KG1 (cell line): ENCODE data around the gene ELP6.

ENCODE experiments used
- DNase-seq: peaks from one replicate; lab custom pipeline; 2025; lab: John Stamatoyannopoulos, UW

The ELP6 gene

GRCh38 chr3:47513125-47513929 lies at the start of gene ELP6:
ELP6 (minus strand) TSS chr3:47513712; CDS start chr3:47513590, 122 bp downstream.
- peak; percentile 97 for DNase-seq

- DNase-seq, result no peak
Observed at GRCh38 chr3:47556351-47556750, 42.8 kb upstream of the ELP6 start.

- no peak for DNase-seq
Observed at GRCh38 chr3:47554335-47554734, 40.8 kb upstream of the ELP6 start.

GRCh38 chr3:47553407-47553806 lies 39.9 kb upstream of the ELP6 start:
- DNase-seq, result no peak

GRCh38 chr3:47542471-47543173 lies 29.1 kb upstream of the ELP6 start:
- no peak for DNase-seq

GRCh38 chr3:47541583-47542108 lies 28.1 kb upstream of the ELP6 start:
- no peak for DNase-seq

- no peak for DNase-seq
Observed at GRCh38 chr3:47540281-47540680, 26.8 kb upstream of the ELP6 start.

- DNase-seq, result no peak
Observed at GRCh38 chr3:47536967-47537366, 23.5 kb upstream of the ELP6 start.

- DNase-seq, result no peak
Observed at GRCh38 chr3:47536221-47536891, 22.8 kb upstream of the ELP6 start.

GRCh38 chr3:47533996-47534454 lies 20.5 kb upstream of the ELP6 start:
- no peak for DNase-seq

- DNase-seq, result no peak
Observed at GRCh38 chr3:47533481-47533880, 20.0 kb upstream of the ELP6 start.

GRCh38 chr3:47527952-47528725 lies 14.6 kb upstream of the ELP6 start:
- DNase-seq, result no peak

GRCh38 chr3:47525617-47526016 lies 12.1 kb upstream of the ELP6 start:
- DNase-seq, result no peak

GRCh38 chr3:47523310-47524073 lies 10.0 kb upstream of the ELP6 start:
- DNase-seq, result no peak

GRCh38 chr3:47522082-47522987 lies 8.8 kb upstream of the ELP6 start:
- DNase-seq, result peak; percentile 84

GRCh38 chr3:47520756-47521155 lies 7.2 kb upstream of the ELP6 start:
- no peak for DNase-seq

GRCh38 chr3:47517937-47518336 lies 4.4 kb upstream of the ELP6 start:
- no peak for DNase-seq

GRCh38 chr3:47515864-47516319 lies 2.4 kb upstream of the ELP6 start:
- DNase-seq, result no peak

- DNase-seq, result no peak
Observed at GRCh38 chr3:47515100-47515499, 1.6 kb upstream of the ELP6 start.
